ENCODE measurements around the gene SOWAHD.

The SOWAHD gene

GRCh38 chrX:119783026-119783425 is 24.6 kb downstream of the SOWAHD start:
- TF ChIP-seq TAF1 (IDR thresholded peaks at IDR 0.05; ENCODE audit: borderline replicate concordance, insufficient read depth, low read length): no peak
- no peak for TF ChIP-seq POLR2AphosphoS5 (IDR thresholded peaks at IDR 0.05; ENCODE audit: low read depth, low read length)
- no peak for TF ChIP-seq FOXP2 (optimal IDR thresholded peaks at IDR 0.05; ENCODE audit: borderline replicate concordance, extremely low read depth, extremely low read length, insufficient read depth)
- TF ChIP-seq REST (IDR thresholded peaks at IDR 0.05; ENCODE audit: insufficient read depth in 1 of 2, low read depth in 2 of 2, low read length in 2 of 2): no peak
- no peak for TF ChIP-seq SIN3A (IDR thresholded peaks at IDR 0.05; ENCODE audit: borderline replicate concordance, insufficient read depth, low read length)

DNA sequence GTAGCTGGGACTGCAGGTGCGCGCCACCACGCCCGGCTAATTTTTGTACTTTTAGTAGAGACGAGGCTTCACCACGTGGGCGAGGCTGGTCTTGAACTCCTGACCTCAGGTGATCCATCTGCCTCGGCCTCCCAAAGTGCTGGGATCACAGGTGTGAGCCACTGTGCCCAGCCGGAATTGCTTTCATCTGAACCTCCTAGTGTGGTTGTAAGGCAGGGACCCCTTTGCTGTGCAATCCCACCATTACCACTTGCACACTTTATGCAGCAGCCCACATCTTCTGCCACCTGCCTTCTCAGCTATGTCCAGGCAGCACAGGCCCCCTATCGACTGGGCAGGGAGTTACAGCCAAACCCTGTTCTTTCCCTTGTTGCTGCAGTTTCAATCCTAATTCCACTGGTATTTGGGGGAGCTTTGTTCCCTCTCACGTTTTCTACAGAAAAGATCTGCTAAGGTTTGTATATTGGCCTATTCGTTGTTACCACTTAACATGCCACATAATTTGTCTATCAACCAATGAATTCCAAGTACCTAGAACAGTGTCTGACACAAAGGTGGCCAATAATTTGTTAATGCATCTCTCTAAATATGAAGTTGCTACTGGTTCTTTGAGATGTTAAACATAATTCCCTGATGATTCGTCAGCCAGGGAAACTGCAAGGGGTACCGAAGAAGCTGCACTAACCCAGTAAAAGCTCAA is 26.5 kb downstream of the SOWAHD start:
- TF ChIP-seq POLR2AphosphoS5 (IDR thresholded peaks at IDR 0.05; ENCODE audit: low read depth, low read length) (no peak), SIN3A (IDR thresholded peaks at IDR 0.05; ENCODE audit: borderline replicate concordance, insufficient read depth, low read length) (no peak), FOXP2 (optimal IDR thresholded peaks at IDR 0.05; ENCODE audit: borderline replicate concordance, extremely low read depth, extremely low read length, insufficient read depth) (no peak), REST (IDR thresholded peaks at IDR 0.05; ENCODE audit: insufficient read depth in 1 of 2, low read depth in 2 of 2, low read length in 2 of 2) (no peak), TAF1 (IDR thresholded peaks at IDR 0.05; ENCODE audit: borderline replicate concordance, insufficient read depth, low read length) (no peak)

- TF ChIP-seq SIN3A (IDR thresholded peaks at IDR 0.05; ENCODE audit: borderline replicate concordance, insufficient read depth, low read length) (no peak), TAF1 (IDR thresholded peaks at IDR 0.05; ENCODE audit: borderline replicate concordance, insufficient read depth, low read length) (no peak), POLR2AphosphoS5 (IDR thresholded peaks at IDR 0.05; ENCODE audit: low read depth, low read length) (no peak), FOXP2 (optimal IDR thresholded peaks at IDR 0.05; ENCODE audit: borderline replicate concordance, extremely low read depth, extremely low read length, insufficient read depth) (no peak), REST (IDR thresholded peaks at IDR 0.05; ENCODE audit: insufficient read depth in 1 of 2, low read depth in 2 of 2, low read length in 2 of 2) (no peak)
Measured at GRCh38 chrX:119790977-119791436, 32.6 kb downstream of the SOWAHD start.

DNA sequence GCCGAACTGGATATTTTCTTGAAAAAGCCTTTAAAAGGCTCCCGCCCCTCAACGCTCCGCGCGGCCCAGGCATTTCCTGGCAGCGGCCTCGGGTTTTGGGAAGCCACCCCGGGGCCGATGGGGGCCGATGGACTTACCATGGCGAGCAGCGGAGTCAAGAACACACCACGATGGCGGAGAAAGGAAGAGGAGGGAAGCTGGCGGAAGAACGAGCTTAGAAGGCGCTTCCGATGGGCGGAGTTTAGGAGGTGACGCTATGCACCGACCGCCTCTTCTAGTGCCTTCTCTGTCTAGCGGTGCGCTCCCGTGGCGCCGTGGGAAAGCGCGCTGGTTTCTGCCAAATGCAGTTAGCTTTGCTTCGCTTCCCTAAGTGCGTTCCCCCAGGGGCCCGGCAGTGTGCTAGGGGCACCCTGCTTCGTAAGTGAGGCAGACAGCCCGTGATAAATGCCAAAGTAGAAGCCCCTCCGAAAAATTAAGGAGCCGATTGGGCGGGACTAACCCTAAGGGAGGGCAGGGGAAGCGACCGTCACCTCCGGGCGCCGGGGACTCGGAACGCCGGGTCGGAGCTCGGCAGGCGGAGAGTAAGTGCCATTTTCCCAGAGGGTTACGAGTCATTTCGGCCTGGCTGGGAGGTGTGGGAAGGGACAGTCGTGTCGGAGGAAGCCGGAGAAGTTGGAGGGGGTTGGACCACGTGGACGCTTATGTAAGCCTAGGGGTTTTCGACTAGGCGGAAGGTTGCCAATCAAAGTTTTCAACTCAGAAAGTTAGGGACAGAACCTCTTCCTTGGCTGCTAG is 33.2 kb downstream of the SOWAHD start, which contains the start of gene RPL39:
Gene RPL39 (minus strand): TSS at position 194 of the 795 bp plus-strand sequence. CDS start 54 bp downstream, at position 140.
- TF ChIP-seq REST (IDR thresholded peaks at IDR 0.05; ENCODE audit: insufficient read depth in 1 of 2, low read depth in 2 of 2, low read length in 2 of 2): peak in 1 of 2 experiments; percentile 35; a peak in 1 of 4 replicates
- peak; percentile 31; the same call in 1 of the 2 replicates for TF ChIP-seq SIN3A (IDR thresholded peaks at IDR 0.05; ENCODE audit: borderline replicate concordance, insufficient read depth, low read length)
- TF ChIP-seq TAF1 (IDR thresholded peaks at IDR 0.05; ENCODE audit: borderline replicate concordance, insufficient read depth, low read length): peak; percentile 74; the same call in 1 of the 2 replicates
- peak; percentile 94 for TF ChIP-seq POLR2AphosphoS5 (IDR thresholded peaks at IDR 0.05; ENCODE audit: low read depth, low read length)
- no peak for TF ChIP-seq FOXP2 (optimal IDR thresholded peaks at IDR 0.05; ENCODE audit: borderline replicate concordance, extremely low read depth, extremely low read length, insufficient read depth)

Measured in PFSK-1 (cell line).